Measurements from ENCODE around the gene SPATA9.

SPATA9 gene

GRCh38 chr5:95669985-95670384 is 12.8 kb downstream of the SPATA9 start:
- Histone ChIP-seq H3K36me3 (ENCODE audit: control insufficient read depth in 2 of 2, insufficient read depth in 1 of 2, low read length in 2 of 2) (no peaks in the 10 kb centered on the region), H3K9me3 (ENCODE audit: control insufficient read depth, insufficient read depth, low read depth, low read length) (no peaks in the 10 kb centered on the region), H3K4me3 (ENCODE audit: low read depth, low read length) (no peak overlapping the region), H3K4me1 (ENCODE audit: control insufficient read depth, insufficient read depth, low read length) (peaks cover 7% of the 10 kb centered on the region; the same call in 1 of the 2 replicates), H3K27ac (ENCODE audit: extremely low read depth, low read depth, low read length) (no peak overlapping the region)
- TF ChIP-seq ZNF645 (tag by site-specific recombination; IDR thresholded peaks at IDR 0.05): no peak
- TF ChIP-seq ZNF624 (tag by site-specific recombination; IDR thresholded peaks at IDR 0.05): no peak
- no peak for TF ChIP-seq ZNF426 (tag by site-specific recombination; IDR thresholded peaks at IDR 0.05)
- TF ChIP-seq ZNF561 (tag by site-specific recombination; IDR thresholded peaks at IDR 0.05; ENCODE audit: borderline replicate concordance): no peak
- TF ChIP-seq ZNF184 (tag by site-specific recombination; IDR thresholded peaks at IDR 0.05): no peak
- TF ChIP-seq ZNF324 (tag by site-specific recombination; IDR thresholded peaks at IDR 0.05): no peak
- TF ChIP-seq ZBTB1 (tag by site-specific recombination; IDR thresholded peaks at IDR 0.05): no peak
- TF ChIP-seq ZNF157 (tag by site-specific recombination; IDR thresholded peaks at IDR 0.05): no peak
- no peak for TF ChIP-seq ZNF266 (tag by site-specific recombination; IDR thresholded peaks at IDR 0.05; ENCODE audit: low read depth)
- CTCF ChIA-PET: interaction anchor here (0.6 to 1.4 kb wide), 6 partner anchors 23 to 254 kb away, joined by 3 to 5 read pairs (median 4); no protein-coding TSS in a partner anchor
- POLR2A ChIA-PET: interaction anchor here (0.9 to 1.4 kb wide), 2 partner anchors 23 to 61 kb away, joined by 3 to 6 read pairs; partner anchors contain the start of genes RFESD and RHOBTB3

GRCh38 chr5:95669540-95669939 is 13.3 kb downstream of the SPATA9 start:
- POLR2A ChIA-PET: interaction anchor here (1.3 to 1.4 kb wide), 2 partner anchors 23 to 61 kb away, joined by 3 to 6 read pairs; partner anchors contain the start of genes RFESD and RHOBTB3
- H3K36me3 ChIP-seq (ENCODE audit: control insufficient read depth in 2 of 2, insufficient read depth in 1 of 2, low read length in 2 of 2): no peaks in the 10 kb centered on the region

More at GRCh38 chr5:95669540-95669939, 13.3 kb downstream of the SPATA9 start:
- Histone ChIP-seq H3K9me3 (ENCODE audit: control insufficient read depth, insufficient read depth, low read depth, low read length) (no peaks in the 10 kb centered on the region), H3K4me1 (ENCODE audit: control insufficient read depth, insufficient read depth, low read length) (peaks cover 7% of the 10 kb centered on the region; the same call in 1 of the 2 replicates), H3K27ac (ENCODE audit: extremely low read depth, low read depth, low read length) (no peak overlapping the region), H3K4me3 (ENCODE audit: low read depth, low read length) (no peak overlapping the region)
- TF ChIP-seq ZNF561 (tag by site-specific recombination; IDR thresholded peaks at IDR 0.05; ENCODE audit: borderline replicate concordance): no peak
- TF ChIP-seq ZNF707 (tag by site-specific recombination; IDR thresholded peaks at IDR 0.05): no peak
- no peak for TF ChIP-seq ZNF211 (tag by site-specific recombination; IDR thresholded peaks at IDR 0.05; ENCODE audit: low read depth)
- TF ChIP-seq ZNF623 (tag by site-specific recombination; IDR thresholded peaks at IDR 0.05): no peak
- TF ChIP-seq WT1 (tag by site-specific recombination; IDR thresholded peaks at IDR 0.05): no peak
- TF ChIP-seq ZNF426 (tag by site-specific recombination; IDR thresholded peaks at IDR 0.05): no peak
- no peak for TF ChIP-seq ZNF26 (tag by site-specific recombination; IDR thresholded peaks at IDR 0.05)
- TF ChIP-seq MEIS1 (CRISPR knock-in tag; IDR thresholded peaks at IDR 0.05; ENCODE audit: borderline replicate concordance): no peak
- TF ChIP-seq ZNF138 (tag by site-specific recombination; IDR thresholded peaks at IDR 0.05; ENCODE audit: borderline replicate concordance): no peak
- no peak for TF ChIP-seq ZNF404 (tag by site-specific recombination; IDR thresholded peaks at IDR 0.05)
- TF ChIP-seq ZNF639 (tag by site-specific recombination; IDR thresholded peaks at IDR 0.05): no peak
- TF ChIP-seq ZNF658 (tag by site-specific recombination; IDR thresholded peaks at IDR 0.05): no peak
- TF ChIP-seq ZNF544 (tag by site-specific recombination; IDR thresholded peaks at IDR 0.05): no peak
- CTCF ChIA-PET: interaction anchor here (0.6 to 1.4 kb wide), 6 partner anchors 24 to 255 kb away, joined by 3 to 10 read pairs (median 4); no protein-coding TSS in a partner anchor
